HL-60 (cell line): ENCODE results near the gene CD69.

ENCODE experiments used
- DNase-seq, 2 experiments: peaks; one replicate each; pipeline ENCODE4 v3.0.0-alpha.2; 2010 to 2020; ENCODE audit warnings: low read depth in 1 of 2, low spot score in 1 of 2
- H3K27ac ChIP-seq: fragments of 250-450 bp; sonication (Bioruptor Pico); replicated peaks from 2 replicates; pipeline ENCODE4 v1.5.1; 2020; ENCODE audit warnings: mild to moderate bottlenecking, moderate library complexity
- H3K27me3 ChIP-seq: fragments of 250-450 bp; sonication (Bioruptor Pico); 2 replicates; pipeline ENCODE4 v1.5.1; 2021; ENCODE audit warnings: mild to moderate bottlenecking, moderate library complexity; ENCODE audit not compliant: insufficient read depth, poor library complexity, severe bottlenecking
- H3K4me3 ChIP-seq: replicated peaks from 2 replicates; pipeline ENCODE4 v1.5.1; 2011; ENCODE audit warnings: mild to moderate bottlenecking, control low read depth, low read length; ENCODE audit not compliant: insufficient read depth
- CTCF ChIP-seq: IDR thresholded peaks from one replicate; pipeline ENCODE4 v1.5.1; 2011; ENCODE audit warnings: low read length, control low read depth, inconsistent platforms; ENCODE audit not compliant: insufficient read depth
- GABPA ChIP-seq: IDR thresholded peaks from 2 replicates; pipeline ENCODE4 v1.6.1; 2012; ENCODE audit warnings: low read depth
- POLR2AphosphoS5 ChIP-seq: IDR thresholded peaks from 2 replicates; pipeline ENCODE4 v1.6.1; 2012; ENCODE audit warnings: low read depth
- REST ChIP-seq: IDR thresholded peaks from 2 replicates; pipeline ENCODE4 v1.6.1; 2012; ENCODE audit warnings: low read depth; ENCODE audit not compliant: insufficient replicate concordance
- SPI1 ChIP-seq: IDR thresholded peaks from 2 replicates; pipeline ENCODE4 v1.6.1; 2012; ENCODE audit warnings: low read depth, mild to moderate bottlenecking, borderline replicate concordance

Gene CD69

GRCh38 chr12:9799961-9800360 is 39.3 kb upstream of the CD69 start:
- no peak overlapping the region for H3K27ac ChIP-seq
- DNase-seq: no peak
- TF ChIP-seq GABPA (no peak), REST (no peak), POLR2AphosphoS5 (no peak), SPI1 (no peak), CTCF (no peak)
- no peaks in the 10 kb centered on the region for H3K27me3 ChIP-seq
- H3K4me3 ChIP-seq: no peak overlapping the region

- Histone ChIP-seq H3K27me3 (no peaks in the 10 kb centered on the region), H3K27ac (peak overlapping the region; percentile 38; the same call in 1 of the 2 replicates), H3K4me3 (no peak overlapping the region)
- peak; percentile 27; the same call in 1 of the 2 replicates for TF ChIP-seq POLR2AphosphoS5
- peak; percentile 26; the same call in 1 of the 2 replicates for TF ChIP-seq SPI1
- no peak for TF ChIP-seq REST
- peak; percentile 59 for TF ChIP-seq CTCF
- TF ChIP-seq GABPA: no peak
- DNase-seq: peak; percentile 52 to 89
Observed at GRCh38 chr12:9797722-9798619, 37.3 kb upstream of the CD69 start.

- Histone ChIP-seq H3K27me3 (no peaks in the 10 kb centered on the region), H3K4me3 (no peak overlapping the region), H3K27ac (peak overlapping the region; percentile 38)
- no peak for TF ChIP-seq POLR2AphosphoS5
- no peak for TF ChIP-seq REST
- no peak for TF ChIP-seq SPI1
- TF ChIP-seq CTCF: no peak
- no peak for TF ChIP-seq GABPA
- DNase-seq: no peak
Observed at GRCh38 chr12:9796971-9797370, 36.3 kb upstream of the CD69 start.
